ENCODE measurements around the gene SEPTIN10.

Gene SEPTIN10

DNA sequence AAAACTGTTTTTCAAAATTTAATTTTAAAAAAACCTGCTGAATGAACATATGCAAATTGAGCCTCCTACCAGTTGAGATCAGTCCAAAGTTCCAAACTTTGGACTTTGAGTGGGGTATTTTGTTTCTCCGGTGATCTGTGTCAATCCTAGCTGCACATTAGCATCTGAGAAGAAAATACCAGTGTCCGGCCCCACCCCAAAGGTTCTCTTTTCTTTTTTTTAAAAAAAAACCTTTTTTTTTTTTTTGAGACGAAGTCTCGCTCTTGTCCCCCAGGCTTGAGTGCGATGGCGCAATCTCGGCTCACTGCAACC, 91.7 kb downstream of the SEPTIN10 start:
- Histone ChIP-seq H3K36me3 (ENCODE audit: control insufficient read depth, insufficient read depth, low read length) (no peaks in the 10 kb centered on the region), H3K27me3 (replicated peaks; ENCODE audit: control insufficient read depth, insufficient read depth, low read length) (no peaks in the 10 kb centered on the region), H3K4me3 (replicated peaks; ENCODE audit: low read depth, low read length) (no peak overlapping the region)
- no peak for DNase-seq (ENCODE audit: extremely low read depth, insufficient read length)
- no peak for TF ChIP-seq CTCF (IDR thresholded peaks at IDR 0.05; ENCODE audit: insufficient read depth, low read length, poor library complexity, severe bottlenecking)

GRCh38 chr2:109521233-109522062, 92.3 kb downstream of the SEPTIN10 start:
- DNase-seq (ENCODE audit: extremely low read depth, insufficient read length), result no peak
- no peak for TF ChIP-seq CTCF (IDR thresholded peaks at IDR 0.05; ENCODE audit: insufficient read depth, low read length, poor library complexity, severe bottlenecking)
- no peaks in the 10 kb centered on the region for H3K36me3 ChIP-seq (ENCODE audit: control insufficient read depth, insufficient read depth, low read length)
- no peak overlapping the region for H3K4me3 ChIP-seq (replicated peaks; ENCODE audit: low read depth, low read length)
- no peaks in the 10 kb centered on the region for H3K27me3 ChIP-seq (replicated peaks; ENCODE audit: control insufficient read depth, insufficient read depth, low read length)

DNA sequence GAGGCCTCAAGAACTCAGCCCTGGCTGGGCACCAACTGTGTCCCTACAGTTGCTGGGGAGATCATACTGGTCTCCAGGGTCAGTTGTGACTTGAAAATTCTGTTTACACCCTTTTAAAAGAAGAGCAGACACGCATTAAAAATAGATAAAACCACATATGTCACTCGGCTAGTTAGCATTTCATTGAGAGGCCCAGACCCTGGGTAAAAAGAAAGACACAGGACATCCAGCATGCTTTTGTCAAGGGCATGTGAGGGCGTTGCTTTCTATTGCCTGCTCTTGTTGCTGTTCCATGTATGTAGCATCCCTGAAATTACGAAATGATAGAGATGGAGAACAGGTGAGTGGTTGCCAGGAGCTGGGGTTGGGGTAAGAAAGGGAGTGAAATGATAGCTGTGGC, 94.3 kb downstream of the SEPTIN10 start:
- no peak for TF ChIP-seq CTCF (IDR thresholded peaks at IDR 0.05; ENCODE audit: insufficient read depth, low read length, poor library complexity, severe bottlenecking)

DNA sequence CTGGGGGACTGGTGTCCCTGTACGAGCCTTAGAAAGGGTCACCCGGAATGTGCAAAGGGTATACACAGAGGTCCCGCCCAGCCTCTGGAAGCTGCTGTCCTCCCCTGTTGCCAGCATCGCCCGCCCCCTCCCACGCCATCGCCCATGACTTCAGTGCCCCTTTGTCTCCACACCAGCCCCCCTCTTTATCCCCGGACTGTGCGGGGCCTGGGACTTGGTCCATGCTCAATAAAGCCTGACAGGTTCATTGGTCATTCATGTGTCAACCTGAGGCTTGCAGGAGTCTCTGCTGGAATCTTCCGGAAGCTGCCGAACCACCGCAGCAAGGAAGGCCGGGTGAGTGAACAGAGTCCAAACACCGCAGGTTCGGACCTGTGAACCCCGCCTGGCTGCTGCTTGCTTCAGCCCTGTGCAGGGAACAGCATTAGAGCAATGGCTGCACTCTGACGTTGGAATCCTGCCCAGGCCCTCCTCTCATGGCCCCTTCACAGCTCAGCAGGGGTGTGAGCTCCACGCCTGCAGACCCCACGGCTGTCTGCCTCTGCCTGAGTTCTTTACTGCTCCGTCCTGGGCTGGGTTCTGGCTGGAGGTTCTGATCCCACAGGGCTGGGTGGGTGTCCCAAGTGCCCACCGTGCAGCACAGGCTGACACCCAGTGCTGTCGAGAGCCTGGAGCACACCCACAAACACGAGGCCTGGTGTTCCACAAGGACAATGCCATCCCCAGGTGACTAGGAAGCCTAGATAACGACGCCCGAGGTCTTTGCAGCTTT, 96.5 kb downstream of the SEPTIN10 start:
- Histone ChIP-seq H3K27me3 (replicated peaks; ENCODE audit: control insufficient read depth, insufficient read depth, low read length) (no peaks in the 10 kb centered on the region), H3K4me3 (replicated peaks; ENCODE audit: low read depth, low read length) (no peak overlapping the region), H3K36me3 (ENCODE audit: control insufficient read depth, insufficient read depth, low read length) (no peaks in the 10 kb centered on the region)
- no peak for DNase-seq (ENCODE audit: extremely low read depth, insufficient read length)
- no peak for TF ChIP-seq CTCF (IDR thresholded peaks at IDR 0.05; ENCODE audit: insufficient read depth, low read length, poor library complexity, severe bottlenecking)

More for the DNA sequence above, 94.3 kb downstream of the SEPTIN10 start:
- H3K4me3 ChIP-seq (replicated peaks; ENCODE audit: low read depth, low read length), result no peak overlapping the region
- no peaks in the 10 kb centered on the region for H3K36me3 ChIP-seq (ENCODE audit: control insufficient read depth, insufficient read depth, low read length)
- no peaks in the 10 kb centered on the region for H3K27me3 ChIP-seq (replicated peaks; ENCODE audit: control insufficient read depth, insufficient read depth, low read length)
- no peak for DNase-seq (ENCODE audit: extremely low read depth, insufficient read length)

GRCh38 chr2:109516445-109517117, 97.2 kb downstream of the SEPTIN10 start:
- Histone ChIP-seq H3K4me3 (replicated peaks; ENCODE audit: low read depth, low read length) (no peak overlapping the region), H3K36me3 (ENCODE audit: control insufficient read depth, insufficient read depth, low read length) (no peaks in the 10 kb centered on the region), H3K27me3 (replicated peaks; ENCODE audit: control insufficient read depth, insufficient read depth, low read length) (no peaks in the 10 kb centered on the region)
- peak; percentile 59 for TF ChIP-seq CTCF (IDR thresholded peaks at IDR 0.05; ENCODE audit: insufficient read depth, low read length, poor library complexity, severe bottlenecking)
- peak; percentile 41 for DNase-seq (ENCODE audit: extremely low read depth, insufficient read length)

Measured in GM06990 (cell line).